D721Med (cell line): Measurements from ENCODE around the gene ASB5.

Experiments
- DNase-seq: peaks from one replicate; pipeline ENCODE4 v3.0.0; 2011; ENCODE audit warnings: low spot score; ENCODE audit not compliant: insufficient read length
- FAIRE-seq: peaks from 2 replicates; lab custom pipeline; 2011; peaks lifted over from hg19 to GRCh38; lab: Jason Lieb, UNC
- CTCF ChIP-seq: IDR thresholded peaks from 2 replicates; pipeline ENCODE4 v1.5.1; 2012; ENCODE audit warnings: mild to moderate bottlenecking, control low read depth; ENCODE audit not compliant: insufficient read depth; ENCODE audit errors: missing control alignments

Gene ASB5

GRCh38 chr4:176277162-176277904, 8.3 kb upstream of the ASB5 start:
- TF ChIP-seq CTCF, result peak; percentile 58
- DNase-seq (peak; percentile 17), FAIRE-seq (no peak)

- FAIRE-seq (no peak), DNase-seq (no peak)
- TF ChIP-seq CTCF, result no peak
Measured at GRCh38 chr4:176276710-176277109, 7.7 kb upstream of the ASB5 start.

GRCh38 chr4:176274441-176274840, 5.4 kb upstream of the ASB5 start:
- TF ChIP-seq CTCF, result no peak
- no peak for FAIRE-seq
- DNase-seq, result no peak

- DNase-seq (no peak), FAIRE-seq (no peak)
- TF ChIP-seq CTCF, result no peak
Measured at GRCh38 chr4:176273736-176274135, 4.7 kb upstream of the ASB5 start.

- no peak for TF ChIP-seq CTCF
Measured at GRCh38 chr4:176272799-176273198, 3.8 kb upstream of the ASB5 start.

GRCh38 chr4:176271749-176272148, 2.7 kb upstream of the ASB5 start:
- TF ChIP-seq CTCF, result no peak
- DNase-seq (no peak), FAIRE-seq (no peak)

More at GRCh38 chr4:176272799-176273198, 3.8 kb upstream of the ASB5 start:
- FAIRE-seq, result no peak
- no peak for DNase-seq

- TF ChIP-seq CTCF, result no peak
- FAIRE-seq, result no peak
- no peak for DNase-seq
Measured at GRCh38 chr4:176270669-176271068, 1.6 kb upstream of the ASB5 start.
